B cell (primary cell): ENCODE results near the gene PLCXD1. TPM values are rescaled to one million over a fixed set of nuclear protein-coding genes. Genes with fewer than 3 reads are reported as not detected.

Source experiments
- ATAC-seq: fragments of 200-7000 bp; cut with Tn5 transposase; one replicate; pipeline ENCODE4 v1.10.0; 2021; ENCODE audit warnings: low read depth, mild to moderate bottlenecking, moderate number of reproducible peaks, moderate library complexity
- CTCF ChIA-PET: fragments of 350-600 bp; sonication (Branson Sonifier 250); formaldehyde crosslinking; loops from one replicate; lab custom pipeline; 2021; ENCODE audit warnings: antibody characterized with exemption, inconsistent platforms; lab: Charles Lee
- POLR2A ChIA-PET: fragments of 350-600 bp; sonication (Branson Sonifier 250); formaldehyde crosslinking; loops from one replicate; lab custom pipeline; 2021; ENCODE audit warnings: antibody characterized with exemption; lab: Charles Lee
- DNase-seq: peaks from one replicate; pipeline ENCODE4 v3.0.0; 2013
- H2AFZ ChIP-seq: 2 replicates; pipeline ENCODE4 v1.6.1; 2012; ENCODE audit warnings: mild to moderate bottlenecking, low read depth, low read length; ENCODE audit not compliant: insufficient read depth, poor library complexity, severe bottlenecking
- H3K27ac ChIP-seq, 2 donors: 1 replicate in 1 of 2; 2 replicates in 1 of 2; pipeline ENCODE4 v1.5.1; 2012 to 2013; ENCODE audit warnings: low read length in 2 of 2, mild to moderate bottlenecking in 2 of 2, moderate library complexity in 1 of 2
- H3K27me3 ChIP-seq, 4 experiments: fragments of 200-600 bp in 1 of 4; sonication (generic) in 1 of 4; replicated peaks in 1 of 4; 1 replicate in 2 of 4; 2 replicates in 2 of 4; pipeline versions ENCODE4 v1.6.1 to v1.7.0; 2013 to 2016; ENCODE audit warnings: low read length in 3 of 4, mild to moderate bottlenecking in 2 of 4, mixed read lengths in 1 of 4, moderate library complexity in 1 of 4; ENCODE audit not compliant: insufficient read depth in 4 of 4, control insufficient read depth in 3 of 4; ENCODE audit errors: control extremely low read depth in 1 of 4
- H3K36me3 ChIP-seq, 2 experiments: replicated peaks in 1 of 2; 1 replicate in 1 of 2; 2 replicates in 1 of 2; pipeline versions ENCODE4 v1.6.1 to v1.7.1; 2013; ENCODE audit warnings: low read length in 1 of 2; ENCODE audit not compliant: insufficient read depth in 2 of 2, control insufficient read depth in 1 of 2; ENCODE audit errors: control extremely low read depth in 1 of 2, extremely low read depth in 1 of 2
- H3K4me1 ChIP-seq, 2 donors: fragments of 200-600 bp in 1 of 2; sonication (generic) in 1 of 2; 1 replicate in 1 of 2; 2 replicates in 1 of 2; pipeline versions ENCODE4 v1.5.1 to v1.6.1; 2013 to 2017; ENCODE audit warnings: low read length in 2 of 2; ENCODE audit not compliant: control insufficient read depth in 2 of 2, insufficient read depth in 2 of 2
- H3K4me2 ChIP-seq: replicated peaks from 2 replicates; pipeline ENCODE3; 2012; ENCODE audit warnings: mild to moderate bottlenecking, low read depth, low read length; ENCODE audit not compliant: poor library complexity, severe bottlenecking
- H3K4me3 ChIP-seq, 5 experiments: fragments of 200-600 bp in 1 of 5; sonication (generic) in 1 of 5; 1 replicate in 3 of 5; 2 replicates in 2 of 5; pipeline versions ENCODE4 v1.5.1 to v1.7.0; 2011 to 2016; ENCODE audit warnings: low read length in 4 of 5, mild to moderate bottlenecking in 4 of 5, low read depth in 2 of 5, control low read depth in 1 of 5, moderate library complexity in 1 of 5; ENCODE audit not compliant: insufficient read depth in 1 of 5; ENCODE audit errors: control extremely low read depth in 1 of 5, extremely low read depth in 1 of 5
- H3K79me2 ChIP-seq: fragments of 200-600 bp; sonication (generic); one replicate; pipeline ENCODE4 v1.6.0; 2016; ENCODE audit warnings: low read length; ENCODE audit not compliant: control insufficient read depth, insufficient read depth
- H3K9ac ChIP-seq: fragments of 200-600 bp; sonication (generic); 2 replicates; pipeline ENCODE4 v1.6.1; 2017; ENCODE audit warnings: mild to moderate bottlenecking, low read length, moderate library complexity
- H3K9me3 ChIP-seq, 3 donors: one replicate each; pipeline versions ENCODE4 v1.6.1 to v1.7.1; 2013; ENCODE audit warnings: low read length in 2 of 3; ENCODE audit not compliant: control insufficient read depth in 2 of 3, insufficient read depth in 1 of 3; ENCODE audit errors: control extremely low read depth in 1 of 3
- H4K20me1 ChIP-seq: 2 replicates; pipeline ENCODE4 v1.6.0; 2012; ENCODE audit warnings: mild to moderate bottlenecking, low read length; ENCODE audit not compliant: insufficient read depth, control insufficient read depth, poor library complexity, severe bottlenecking
- H3K27ac Mint-ChIP-seq: one replicate; pipeline ENCODE4 v1.8.0; 2021; ENCODE audit warnings: mixed read lengths
- H3K27me3 Mint-ChIP-seq: one replicate; pipeline ENCODE4 v1.8.0; 2021; ENCODE audit warnings: mixed read lengths
- H3K4me1 Mint-ChIP-seq: one replicate; pipeline ENCODE4 v1.8.0; 2021; ENCODE audit warnings: mixed read lengths
- H3K4me3 Mint-ChIP-seq: one replicate; pipeline ENCODE4 v1.8.0; 2021; ENCODE audit warnings: mixed read lengths
- H3K9me3 Mint-ChIP-seq: one replicate; pipeline ENCODE4 v1.8.0; 2022; ENCODE audit warnings: mixed read lengths; ENCODE audit not compliant: insufficient read depth
- EZH2 ChIP-seq: IDR thresholded peaks from 2 replicates; pipeline ENCODE4 v1.6.1; 2012; ENCODE audit warnings: borderline replicate concordance, low read depth, mild to moderate bottlenecking, moderate library complexity, low read length; ENCODE audit not compliant: insufficient read depth, poor library complexity, severe bottlenecking
- WGBS: methylation state at CpG from one replicate; pipeline ENCODE4 v1.1.5; 2013; ENCODE audit warnings: missing lambda C conversion rate; ENCODE audit not compliant: insufficient coverage; 5-methylcytosine and 5-hydroxymethylcytosine counted together
- intact Hi-C: fragments of 100-400 bp; cut with micrococcal nuclease; formaldehyde crosslinking; loops from one replicate; pipeline ENCODE4 v1.10.0; 2022
- polyA plus RNA-seq: library from polyadenylated mRNA; depleted of rRNA; stranded (reverse); fragments of >200 nt; gene quantifications from 2 replicates; pipeline ENCODE4 v1.2.3, GENCODE V29; 2012
- total RNA-seq, 2 donors: library from RNA; stranded (reverse); fragments of 120-200 nt in 1 of 2; gene quantifications; 1 replicate in 1 of 2; 2 replicates in 1 of 2; pipeline versions ENCODE4 v1.2.3 to v1.2.4, GENCODE V29; 2013 to 2022
- TF ChIP-seq, protein P1 (sequence below): fragments of 200-600 bp; IDR thresholded peaks from one replicate; pipeline ENCODE4 v1.8.0; 2022; ENCODE audit warnings: antibody characterized with exemption, mild to moderate bottlenecking

Gene PLCXD1
- total and polyA plus RNA-seq, 2 donors (not counting 1 experiment from before 2014, with no cell fraction given): 30.4 to 38.5 TPM

DNA sequence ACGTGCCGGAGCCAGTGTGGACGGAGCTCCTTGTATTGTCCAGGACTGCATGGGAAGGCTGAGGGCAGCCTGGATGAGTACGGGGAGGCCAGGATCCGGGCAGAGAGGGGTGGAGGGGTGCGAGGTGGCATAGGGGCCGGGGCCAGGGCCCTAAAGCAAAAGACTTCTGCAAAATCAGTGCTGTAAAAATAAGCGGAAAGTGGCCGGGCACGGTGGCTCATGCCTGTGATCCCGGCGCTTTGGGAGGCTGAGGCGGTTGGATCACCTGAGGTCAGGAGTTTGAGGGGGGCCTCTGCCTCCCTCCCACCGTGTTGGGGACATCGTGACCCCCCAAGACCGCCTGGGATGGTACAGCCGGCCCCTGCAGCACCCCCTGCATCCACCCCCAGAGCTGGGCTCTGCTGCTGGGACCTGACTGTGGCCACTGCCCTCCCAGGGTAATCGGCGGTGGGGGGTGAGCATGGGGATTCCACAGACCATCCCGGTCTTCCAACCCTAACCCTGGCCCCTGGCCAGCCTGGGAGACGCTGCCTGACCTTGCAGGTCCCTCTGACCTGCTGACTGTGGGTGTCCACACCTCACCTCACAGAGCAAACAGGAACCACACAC is 23.4 kb upstream of the PLCXD1 start:
- no peak overlapping the region for H3K4me2 ChIP-seq
- H4K20me1 ChIP-seq: no peaks in the 10 kb centered on the region
- no peak overlapping the region for H3K4me3 ChIP-seq
- H3K9ac ChIP-seq: no peak overlapping the region
- peaks cover 0 to 32% (median 0%) of the 10 kb centered on the region in 3 donors for H3K9me3 ChIP-seq
- TF ChIP-seq, protein P1, sequence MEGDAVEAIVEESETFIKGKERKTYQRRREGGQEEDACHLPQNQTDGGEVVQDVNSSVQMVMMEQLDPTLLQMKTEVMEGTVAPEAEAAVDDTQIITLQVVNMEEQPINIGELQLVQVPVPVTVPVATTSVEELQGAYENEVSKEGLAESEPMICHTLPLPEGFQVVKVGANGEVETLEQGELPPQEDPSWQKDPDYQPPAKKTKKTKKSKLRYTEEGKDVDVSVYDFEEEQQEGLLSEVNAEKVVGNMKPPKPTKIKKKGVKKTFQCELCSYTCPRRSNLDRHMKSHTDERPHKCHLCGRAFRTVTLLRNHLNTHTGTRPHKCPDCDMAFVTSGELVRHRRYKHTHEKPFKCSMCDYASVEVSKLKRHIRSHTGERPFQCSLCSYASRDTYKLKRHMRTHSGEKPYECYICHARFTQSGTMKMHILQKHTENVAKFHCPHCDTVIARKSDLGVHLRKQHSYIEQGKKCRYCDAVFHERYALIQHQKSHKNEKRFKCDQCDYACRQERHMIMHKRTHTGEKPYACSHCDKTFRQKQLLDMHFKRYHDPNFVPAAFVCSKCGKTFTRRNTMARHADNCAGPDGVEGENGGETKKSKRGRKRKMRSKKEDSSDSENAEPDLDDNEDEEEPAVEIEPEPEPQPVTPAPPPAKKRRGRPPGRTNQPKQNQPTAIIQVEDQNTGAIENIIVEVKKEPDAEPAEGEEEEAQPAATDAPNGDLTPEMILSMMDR: no peak
- TF ChIP-seq EZH2: no peak
- intact Hi-C loops: no loop called here
- Mint-ChIP-seq H3K4me1 (peaks cover 2% of the 10 kb centered on the region), H3K27me3 (no peaks in the 10 kb centered on the region), H3K9me3 (peaks cover under 1% of the 10 kb centered on the region), H3K27ac (no peak overlapping the region), H3K4me3 (no peak overlapping the region)
- DNase-seq: no peak
- ATAC-seq: no peak
- no peak overlapping the region for H3K27ac ChIP-seq
- no peaks in the 10 kb centered on the region for H3K27me3 ChIP-seq
- POLR2A ChIA-PET: no interaction called here
- CTCF ChIA-PET: no interaction called here
- 87% methylated on average over 17 of the region's 21 CpGs for WGBS
- no peak overlapping the region for H2AFZ ChIP-seq
- no peaks in the 10 kb centered on the region for H3K79me2 ChIP-seq
- no peaks in the 10 kb centered on the region for H3K36me3 ChIP-seq
- no peaks in the 10 kb centered on the region for H3K4me1 ChIP-seq

DNA sequence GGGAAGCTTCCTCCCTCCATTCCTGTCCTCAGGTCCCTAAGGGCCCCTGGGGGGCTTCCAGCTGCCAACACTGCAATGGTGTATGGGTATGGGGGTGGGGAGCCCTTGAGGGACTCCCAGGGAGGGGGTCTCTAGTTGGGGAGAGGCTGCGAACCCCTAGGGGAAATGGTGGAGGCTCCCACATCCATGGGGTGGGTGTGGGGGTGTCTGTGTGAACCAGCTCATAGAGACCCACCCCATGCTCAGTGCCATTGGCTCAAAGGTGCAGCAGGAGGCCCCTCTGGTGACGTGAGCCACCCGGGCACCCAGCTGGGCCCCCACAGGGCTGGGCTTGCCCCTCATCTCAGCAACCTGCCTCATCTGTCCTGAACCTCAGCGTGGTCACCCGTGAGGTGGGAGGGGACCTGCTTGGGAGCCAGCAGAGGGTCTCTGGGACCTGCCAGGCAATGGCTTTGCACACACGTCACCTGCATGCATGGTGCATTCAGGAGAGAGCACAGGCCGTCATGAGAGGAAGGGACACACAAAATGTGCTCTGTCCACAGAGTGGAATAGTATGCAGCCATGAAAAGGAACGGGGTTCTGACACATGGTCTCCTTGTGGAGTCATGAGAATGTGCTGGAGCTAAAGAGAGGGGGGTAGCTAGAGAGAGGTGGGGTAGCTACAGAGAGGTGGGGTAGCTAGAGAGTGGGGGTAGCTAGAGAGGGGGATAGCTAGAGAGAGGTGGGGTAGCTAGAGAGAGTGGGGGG is 22.7 kb upstream of the PLCXD1 start:
- Histone ChIP-seq H3K27ac (no peak overlapping the region), H3K4me1 (no peaks in the 10 kb centered on the region), H3K9ac (no peak overlapping the region), H3K4me3 (no peak overlapping the region), H2AFZ (no peak overlapping the region), H3K36me3 (no peaks in the 10 kb centered on the region), H3K27me3 (no peaks in the 10 kb centered on the region), H3K79me2 (no peaks in the 10 kb centered on the region), H4K20me1 (no peaks in the 10 kb centered on the region), H3K9me3 (peaks cover 0 to 27% (median 0%) of the 10 kb centered on the region in 3 donors), H3K4me2 (no peak overlapping the region)
- ATAC-seq (no peak), DNase-seq (no peak)
- TF ChIP-seq, protein P1: no peak
- TF ChIP-seq EZH2: no peak
- intact Hi-C loops: no loop called here
- H3K27ac Mint-ChIP-seq: no peak overlapping the region
- POLR2A ChIA-PET: no interaction called here
- no peaks in the 10 kb centered on the region for H3K9me3 Mint-ChIP-seq
- 65% methylated on average over 8 of the region's 8 CpGs for WGBS
- H3K27me3 Mint-ChIP-seq: no peaks in the 10 kb centered on the region
- CTCF ChIA-PET: no interaction called here
- H3K4me1 Mint-ChIP-seq: peaks cover 2% of the 10 kb centered on the region
- no peak overlapping the region for H3K4me3 Mint-ChIP-seq
